NCI-H1105 (cell line): ENCODE results near the gene PCDHB16.
"Not testable (repeated sequence)": the region's sequence is repeated elsewhere in the genome, so short reads cannot be mapped to it uniquely, and the experiment has no call there.

Experiments
- DNase-seq: peaks from one replicate; lab custom pipeline; 2025; lab: John Stamatoyannopoulos, UW

PCDHB16 gene

GRCh38 chr5:141182248-141182647 lies at the start of gene PCDHB16:
Gene PCDHB16, plus strand, starts transcription at chr5:141182387. Its CDS starts 173 bp downstream, at chr5:141182560.
- DNase-seq = no peak

DNA sequence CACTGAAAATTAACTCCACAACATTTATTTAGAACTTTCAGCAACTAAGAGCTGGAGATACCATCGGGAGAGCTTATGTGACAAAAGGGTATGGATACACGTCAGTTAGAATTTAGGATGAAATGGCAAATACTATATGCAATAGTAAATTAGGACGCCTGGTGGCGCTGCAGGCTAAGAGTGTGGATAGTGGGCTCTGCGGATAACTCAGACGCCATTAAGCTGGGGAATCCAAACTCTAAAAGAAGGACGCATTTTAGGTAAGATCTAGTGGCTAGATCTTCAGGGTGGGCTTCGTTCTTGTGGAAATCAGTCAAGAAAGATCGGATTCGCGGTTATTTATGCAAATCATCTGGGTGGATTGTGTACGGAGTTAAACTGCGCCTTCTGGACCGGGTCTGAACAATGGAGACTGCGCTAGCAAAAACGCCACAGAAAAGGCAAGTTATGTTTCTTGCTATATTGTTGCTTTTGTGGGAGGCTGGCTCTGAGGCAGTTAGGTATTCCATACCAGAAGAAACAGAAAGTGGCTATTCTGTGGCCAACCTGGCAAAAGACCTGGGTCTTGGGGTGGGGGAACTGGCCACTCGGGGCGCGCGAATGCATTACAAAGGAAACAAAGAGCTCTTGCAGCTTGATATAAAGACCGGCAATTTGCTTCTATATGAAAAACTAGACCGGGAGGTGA lies 47.0 kb upstream of the PCDHB16 start, which contains the start of gene PCDHB5:
Gene PCDHB5, plus strand, starts transcription at position 177 of the 688 bp plus-strand sequence. Its CDS starts 229 bp downstream, at position 406.
- peak; percentile 67 for DNase-seq

- no peak for DNase-seq
Observed at GRCh38 chr5:141135718-141136266, 46.4 kb upstream of the PCDHB16 start.

DNA sequence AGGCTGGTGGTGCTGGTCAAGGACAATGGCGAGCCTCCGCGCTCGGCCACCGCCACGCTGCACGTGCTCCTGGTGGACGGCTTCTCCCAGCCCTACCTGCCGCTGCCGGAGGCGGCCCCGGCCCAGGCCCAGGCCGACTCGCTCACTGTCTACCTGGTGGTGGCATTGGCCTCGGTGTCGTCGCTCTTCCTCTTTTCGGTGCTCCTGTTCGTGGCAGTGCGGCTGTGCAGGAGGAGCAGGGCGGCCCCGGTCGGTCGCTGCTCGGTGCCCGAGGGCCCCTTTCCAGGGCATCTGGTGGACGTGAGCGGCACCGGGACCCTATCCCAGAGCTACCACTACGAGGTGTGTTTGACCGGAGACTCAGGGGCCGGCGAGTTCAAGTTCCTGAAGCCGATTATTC lies 44.8 kb upstream of the PCDHB16 start:
- not testable (repeated sequence) for DNase-seq

DNA sequence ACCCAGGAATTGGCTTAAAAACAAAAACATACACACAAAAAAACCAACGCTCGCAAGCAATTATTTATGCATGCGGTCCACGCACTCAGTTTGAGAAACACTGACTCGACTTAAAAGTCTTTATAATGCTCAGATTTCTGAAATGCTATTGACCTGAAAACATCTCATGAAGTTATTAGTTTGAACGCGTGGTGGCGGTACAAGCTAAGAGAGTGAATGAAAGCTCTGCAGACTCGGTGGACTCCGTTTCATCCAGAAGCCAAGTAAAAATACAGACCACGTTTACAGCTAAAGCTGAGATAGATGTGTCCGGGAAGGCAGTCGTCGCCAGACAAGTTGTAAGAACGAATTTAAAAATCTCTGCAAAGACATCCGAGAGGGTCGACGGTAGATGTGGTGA lies 32.4 kb upstream of the PCDHB16 start, which contains the start of gene PCDHB6:
Gene PCDHB6, plus strand, starts transcription at position 246 of the 400 bp plus-strand sequence. CDS start 201 bp downstream, outside the sequence.
- no peak for DNase-seq

GRCh38 chr5:141150224-141150992 lies 31.8 kb upstream of the PCDHB16 start:
- no peak for DNase-seq

DNA sequence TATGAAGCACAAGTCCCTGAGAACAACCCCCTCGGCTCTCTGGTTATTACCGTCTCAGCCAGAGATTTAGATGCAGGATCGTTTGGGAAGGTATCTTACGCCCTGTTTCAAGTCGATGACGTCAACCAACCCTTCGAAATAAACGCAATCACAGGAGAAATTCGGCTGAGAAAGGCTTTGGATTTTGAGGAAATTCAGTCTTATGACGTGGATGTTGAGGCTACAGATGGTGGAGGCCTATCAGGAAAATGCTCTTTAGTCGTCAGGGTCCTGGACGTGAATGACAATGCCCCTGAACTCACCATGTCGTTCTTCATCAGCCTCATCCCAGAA lies 31.2 kb upstream of the PCDHB16 start:
- DNase-seq = no peak

DNA sequence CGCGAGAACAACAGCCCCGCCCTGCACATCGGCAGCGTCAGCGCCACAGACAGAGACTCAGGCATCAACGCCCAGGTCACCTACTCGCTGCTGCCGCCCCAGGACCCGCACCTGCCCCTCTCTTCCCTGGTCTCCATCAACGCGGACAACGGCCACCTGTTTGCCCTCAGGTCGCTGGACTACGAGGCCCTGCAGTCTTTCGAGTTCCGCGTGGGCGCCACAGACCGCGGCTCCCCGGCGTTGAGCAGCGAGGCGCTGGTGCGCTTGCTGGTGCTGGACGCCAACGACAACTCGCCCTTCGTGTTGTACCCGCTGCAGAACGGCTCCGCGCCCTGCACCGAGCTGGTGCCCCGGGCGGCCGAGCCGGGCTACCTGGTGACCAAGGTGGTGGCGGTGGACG lies 30.6 kb upstream of the PCDHB16 start:
- DNase-seq = not testable (repeated sequence)

DNA sequence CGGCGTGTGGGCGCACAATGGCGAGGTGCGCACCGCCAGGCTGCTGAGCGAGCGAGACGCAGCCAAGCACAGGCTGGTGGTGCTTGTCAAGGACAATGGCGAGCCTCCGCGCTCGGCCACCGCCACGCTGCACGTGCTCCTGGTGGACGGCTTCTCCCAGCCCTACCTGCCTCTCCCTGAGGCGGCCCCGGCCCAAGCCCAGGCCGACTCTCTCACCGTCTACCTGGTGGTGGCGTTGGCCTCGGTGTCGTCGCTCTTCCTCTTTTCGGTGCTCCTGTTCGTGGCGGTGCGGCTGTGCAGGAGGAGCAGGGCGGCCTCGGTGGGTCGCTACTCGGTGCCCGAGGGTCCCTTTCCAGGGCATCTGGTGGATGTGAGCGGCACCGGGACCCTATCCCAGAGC lies 30.1 kb upstream of the PCDHB16 start:
- DNase-seq = not testable (repeated sequence)

DNA sequence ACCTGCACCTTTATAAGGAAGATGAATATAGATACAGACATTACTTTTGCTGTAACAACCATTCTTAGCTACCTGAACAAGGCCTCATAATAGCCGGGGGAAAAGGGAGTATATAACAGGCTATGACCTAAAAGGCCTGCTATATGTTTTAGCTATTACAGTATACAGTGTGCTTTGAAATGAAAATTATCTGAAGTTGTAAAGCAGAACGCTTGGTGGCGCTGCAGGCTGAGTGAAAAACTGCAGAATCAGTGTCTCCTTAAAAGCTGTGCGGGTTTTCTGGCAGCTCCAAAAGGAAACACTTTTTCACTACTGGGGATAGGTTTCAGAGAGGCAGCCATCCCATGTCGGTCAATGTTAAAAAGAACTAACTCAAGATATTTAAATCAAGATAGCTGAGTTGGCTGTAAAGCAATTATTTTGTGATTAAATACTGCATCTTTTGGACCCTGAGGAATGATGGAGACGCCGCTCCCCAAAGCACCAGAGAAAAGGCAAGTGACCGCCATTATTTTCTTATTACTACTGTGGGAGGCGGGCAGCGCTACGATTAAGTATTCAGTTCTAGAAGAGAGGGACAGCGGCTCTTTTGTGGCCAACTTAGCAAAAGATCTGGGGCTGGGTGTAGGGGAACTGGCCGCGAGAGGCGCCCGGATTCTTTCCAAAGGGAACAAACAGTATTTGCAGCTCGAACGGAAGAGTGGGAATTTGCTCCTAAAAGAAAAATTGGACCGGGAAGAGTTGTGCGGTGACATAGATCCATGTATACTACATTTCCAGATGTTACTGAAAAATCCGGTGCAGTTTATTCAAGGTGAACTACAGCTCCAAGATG lies 26.4 kb upstream of the PCDHB16 start:
- no peak for DNase-seq

DNA sequence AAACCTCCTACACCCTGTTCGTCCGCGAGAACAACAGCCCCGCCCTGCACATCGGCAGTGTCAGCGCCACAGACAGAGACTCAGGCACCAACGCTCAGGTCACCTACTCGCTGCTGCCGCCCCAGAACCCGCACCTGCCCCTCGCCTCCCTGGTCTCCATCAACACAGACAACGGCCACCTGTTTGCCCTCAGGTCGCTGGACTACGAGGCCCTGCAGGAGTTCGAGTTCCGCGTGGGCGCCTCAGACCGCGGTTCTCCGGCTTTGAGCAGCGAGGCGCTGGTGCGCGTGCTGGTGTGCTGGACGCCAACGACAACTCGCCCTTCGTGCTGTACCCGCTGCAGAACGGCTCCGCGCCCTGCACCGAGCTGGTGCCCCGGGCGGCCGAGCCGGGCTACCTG lies 24.8 kb upstream of the PCDHB16 start:
- DNase-seq = not testable (repeated sequence)

- not testable (repeated sequence) for DNase-seq
Observed at GRCh38 chr5:141157901-141158300, 24.3 kb upstream of the PCDHB16 start.

- DNase-seq = no peak
Observed at GRCh38 chr5:141172381-141173204, 9.6 kb upstream of the PCDHB16 start, which contains the start of gene PCDHB7. Gene PCDHB7, plus strand, starts transcription at chr5:141172644. Its CDS starts 192 bp downstream, at chr5:141172836.

GRCh38 chr5:141174291-141175104 lies 7.7 kb upstream of the PCDHB16 start:
- not testable (repeated sequence) for DNase-seq

- no peak for DNase-seq
Observed at GRCh38 chr5:141175933-141176332, 6.3 kb upstream of the PCDHB16 start.

- not testable (repeated sequence) for DNase-seq
Observed at GRCh38 chr5:141177577-141178191, 4.5 kb upstream of the PCDHB16 start, which contains the start of gene PCDHB8. Gene PCDHB8, plus strand, starts transcription at chr5:141177790. Its CDS starts 245 bp downstream, at chr5:141178035.

- not testable (repeated sequence) for DNase-seq
Observed at GRCh38 chr5:141179371-141179770, 2.8 kb upstream of the PCDHB16 start.

- not testable (repeated sequence) for DNase-seq
Observed at GRCh38 chr5:141179876-141180275, 2.3 kb upstream of the PCDHB16 start.

GRCh38 chr5:141180313-141180712 lies 1.9 kb upstream of the PCDHB16 start:
- DNase-seq = no peak
